A549 (cell line): ENCODE results near the gene SULT1C4. TPM values are rescaled to one million over a fixed set of nuclear protein-coding genes. Genes with fewer than 3 reads are reported as not detected.

Experiments
- ATAC-seq, 2 experiments: fragments of 200-7000 bp in 1 of 2; fragments of >200 bp in 1 of 2; cut with Nextera tagmentation in 1 of 2; cut with Tn5 transposase in 1 of 2; 3 replicates each; pipeline versions ENCODE4 v1.8.0 to v1.9.1; 2018 to 2020; ENCODE audit warnings: mild to moderate bottlenecking in 1 of 2, moderate library complexity in 1 of 2
- CTCF ChIA-PET: fragments of 300-600 bp; sonication (Branson Sonifier 250); formaldehyde crosslinking; extraction: SDS; loops from one replicate; lab custom pipeline; 2021; ENCODE audit warnings: antibody characterized with exemption, inconsistent platforms; lab: Yijun Ruan, JAX
- POLR2A ChIA-PET: fragments of 350-600 bp; formaldehyde crosslinking; extraction: SDS; loops from one replicate; lab custom pipeline; 2021; ENCODE audit warnings: antibody characterized with exemption, inconsistent platforms; lab: Yijun Ruan, JAX
- DNase-seq, 2 experiments: peaks; one replicate each; pipeline versions ENCODE4 v3.0.0 to v3.0.0-alpha.2; 2011 to 2016; ENCODE audit warnings: low read depth in 1 of 2, low spot score in 1 of 2
- FAIRE-seq: peaks from 2 replicates; lab custom pipeline; 2011; peaks lifted over from hg19 to GRCh38; lab: Jason Lieb, UNC
- H3K27ac ChIP-seq, 2 experiments: fragments of >200 bp; sonication (Bioruptor Twin); formaldehyde crosslinking; 3 replicates each; pipeline ENCODE4 v1.5.1; 2016 to 2017
- H3K4me1 ChIP-seq: fragments of >200 bp; sonication (Bioruptor Twin); formaldehyde crosslinking; 3 replicates; pipeline ENCODE4 v1.6.1; 2016
- H3K4me2 ChIP-seq: fragments of >200 bp; sonication (Bioruptor Twin); formaldehyde crosslinking; 3 replicates; pipeline ENCODE4 v1.6.1; 2016
- H3K4me3 ChIP-seq: fragments of >200 bp; sonication (Bioruptor Twin); formaldehyde crosslinking; 3 replicates; pipeline ENCODE4 v1.5.1; 2016
- H3K9me3 ChIP-seq: fragments of >200 bp; sonication (Bioruptor Twin); formaldehyde crosslinking; 3 replicates; pipeline ENCODE4 v1.6.1; 2016
- BHLHE40 ChIP-seq: IDR thresholded peaks from 2 replicates; pipeline ENCODE4 v1.6.1; 2012; ENCODE audit warnings: low read depth, low read length, inconsistent platforms
- CHD4 ChIP-seq: fragments of 200-600 bp; sonication (generic); IDR thresholded peaks from 2 replicates; pipeline ENCODE4 v1.6.1; 2016; ENCODE audit warnings: antibody characterized with exemption, mild to moderate bottlenecking, borderline replicate concordance
- EHF ChIP-seq: fragments of 250-450 bp; sonication (Bioruptor Pico); IDR thresholded peaks from 2 replicates; pipeline ENCODE4 v1.5.0; 2020; ENCODE audit warnings: mild to moderate bottlenecking
- EP300 ChIP-seq, 2 experiments: fragments of >200 bp; sonication (Bioruptor Twin); formaldehyde crosslinking; IDR thresholded peaks; 2 replicates in 1 of 2; 3 replicates in 1 of 2; pipeline ENCODE4 v1.6.1; 2016 to 2017
- ESRRA ChIP-seq: fragments of 150-350 bp; IDR thresholded peaks from 2 replicates; pipeline ENCODE4 v1.6.1; 2014; ENCODE audit warnings: mild to moderate bottlenecking, low read length, borderline replicate concordance
- FOSB ChIP-seq: fragments of 250-450 bp; sonication (Bioruptor Pico); IDR thresholded peaks from 2 replicates; pipeline ENCODE4 v1.5.0; 2020; ENCODE audit warnings: mild to moderate bottlenecking, moderate library complexity
- HOXA7 ChIP-seq: fragments of 250-450 bp; sonication (Bioruptor Pico); IDR thresholded peaks from 2 replicates; pipeline ENCODE4 v1.5.0; 2020; ENCODE audit warnings: mild to moderate bottlenecking, moderate library complexity
- HOXB13 ChIP-seq: fragments of 250-450 bp; sonication (Bioruptor Pico); IDR thresholded peaks from 2 replicates; pipeline ENCODE4 v1.5.0; 2020; ENCODE audit warnings: low read depth, mild to moderate bottlenecking, moderate library complexity
- HOXB5 ChIP-seq: fragments of 250-450 bp; sonication (Bioruptor Pico); IDR thresholded peaks from 2 replicates; pipeline ENCODE4 v1.5.0; 2020; ENCODE audit warnings: mild to moderate bottlenecking, moderate library complexity
- NFE2L2 ChIP-seq: fragments of 150-350 bp; conservative IDR thresholded peaks from 2 replicates; pipeline ENCODE4 v1.6.1; 2014; ENCODE audit warnings: low read length
- NPAS2 ChIP-seq: fragments of 250-450 bp; sonication (Bioruptor Pico); IDR thresholded peaks from 2 replicates; pipeline ENCODE4 v1.8.0; 2022; ENCODE audit warnings: mild to moderate bottlenecking, moderate library complexity, borderline replicate concordance
- RAD21 ChIP-seq, 2 experiments: fragments of >200 bp in 1 of 2; sonication (Bioruptor Twin) in 1 of 2; formaldehyde crosslinking in 1 of 2; IDR thresholded peaks in 1 of 2; conservative IDR thresholded peaks in 1 of 2; 2 replicates in 1 of 2; 3 replicates in 1 of 2; pipeline ENCODE4 v1.6.1; 2012 to 2018; ENCODE audit warnings: inconsistent platforms in 1 of 2
- RFX5 ChIP-seq: fragments of 450-650 bp; IDR thresholded peaks from 2 replicates; pipeline ENCODE4 v1.7.1; 2014; ENCODE audit warnings: antibody characterized with exemption, mild to moderate bottlenecking, moderate library complexity
- RNF2 ChIP-seq: fragments of 200-600 bp; sonication (generic); IDR thresholded peaks from 2 replicates; pipeline ENCODE4 v1.6.1; 2016; ENCODE audit warnings: low read depth, mild to moderate bottlenecking, antibody characterized with exemption, moderate library complexity, borderline replicate concordance
- SMC3 ChIP-seq: fragments of >200 bp; sonication (Bioruptor Twin); formaldehyde crosslinking; IDR thresholded peaks from 3 replicates; pipeline ENCODE4 v1.6.1; 2018; ENCODE audit warnings: inconsistent platforms
- TP53 ChIP-seq: fragments of 250-450 bp; sonication (Bioruptor Pico); IDR thresholded peaks from 2 replicates; pipeline ENCODE4 v1.5.0; 2021; ENCODE audit warnings: mild to moderate bottlenecking, moderate library complexity
- WGBS: methylation state at CpG from one replicate; pipeline ENCODE4 v1.1.6; 2017; ENCODE audit errors: missing lambda C conversion rate; 5-methylcytosine and 5-hydroxymethylcytosine counted together
- polyA plus RNA-seq, 4 experiments: library from polyadenylated mRNA; depleted of rRNA in 3 of 4; stranded (reverse); fragments of >200 nt; fragmentation: RNase III in 1 of 4; extraction: RNeasy Plus Mini Kit Qiagen cat#74134 plus additional on column Dnase treatment in 1 of 4; gene quantifications; 2 replicates in 3 of 4; 3 replicates in 1 of 4; pipeline ENCODE4 v1.2.3, GENCODE V29; 2011 to 2017
- TF ChIP-seq, protein P1 (sequence below): fragments of >200 bp; sonication (Bioruptor Twin); formaldehyde crosslinking; IDR thresholded peaks from 3 replicates; pipeline ENCODE4 v1.5.1; 2016
- TF ChIP-seq, protein P2 (sequence below): fragments of 250-450 bp; sonication (Bioruptor Pico); IDR thresholded peaks from 2 replicates; pipeline ENCODE4 v1.5.0; 2020; ENCODE audit warnings: low read depth, mild to moderate bottlenecking, moderate library complexity
- TF ChIP-seq, protein P3 (sequence below): fragments of >200 bp; sonication (Bioruptor Twin); formaldehyde crosslinking; IDR thresholded peaks from 2 replicates; pipeline ENCODE4 v1.6.1; 2016

The SULT1C4 gene
- polyA plus RNA-seq, 2 of the 4 experiments (the other 2 are of a cell fraction): 0.05 TPM; not detected in 1

DNA sequence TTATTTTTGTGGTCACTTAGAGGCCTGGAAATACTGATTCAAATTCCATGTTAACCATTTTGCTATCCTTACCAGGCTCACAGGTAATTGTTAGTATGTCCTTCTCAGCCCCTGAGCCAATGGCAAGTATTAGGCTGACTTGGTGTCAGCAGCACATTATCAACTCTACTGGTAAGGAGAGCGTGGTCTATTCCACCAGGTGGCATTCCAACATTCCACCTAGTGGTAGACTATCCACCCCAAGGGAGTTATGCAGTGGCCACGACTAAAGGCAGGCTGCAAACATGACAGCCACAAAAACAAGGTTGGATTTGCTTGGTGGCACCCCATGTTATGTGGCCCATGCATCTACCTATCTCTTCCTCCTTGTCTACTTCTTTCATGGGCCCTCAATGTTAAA is 39.5 kb downstream of the SULT1C4 start:
- ChIA-PET CTCF (interaction anchor here (0.7 to 1.0 kb wide), 2 partner anchors 33 to 167 kb away, joined by 3 read pairs; no protein-coding TSS in a partner anchor), POLR2A (no interaction called here)
- ATAC-seq: peak; percentile 56 to 83; a peak in 5 of 6 replicates
- no peak overlapping the region for H3K4me3 ChIP-seq
- peak in 1 of 2 experiments; percentile 33; a peak in 1 of 5 replicates for TF ChIP-seq RAD21 (conservative IDR thresholded peaks at IDR 0.05 in 1 of 2, IDR thresholded peaks at IDR 0.05 in 1 of 2)
- peak; percentile 32; the same call in 2 of the 3 replicates for TF ChIP-seq SMC3
- no peak for TF ChIP-seq ESRRA
- TF ChIP-seq, protein P1, sequence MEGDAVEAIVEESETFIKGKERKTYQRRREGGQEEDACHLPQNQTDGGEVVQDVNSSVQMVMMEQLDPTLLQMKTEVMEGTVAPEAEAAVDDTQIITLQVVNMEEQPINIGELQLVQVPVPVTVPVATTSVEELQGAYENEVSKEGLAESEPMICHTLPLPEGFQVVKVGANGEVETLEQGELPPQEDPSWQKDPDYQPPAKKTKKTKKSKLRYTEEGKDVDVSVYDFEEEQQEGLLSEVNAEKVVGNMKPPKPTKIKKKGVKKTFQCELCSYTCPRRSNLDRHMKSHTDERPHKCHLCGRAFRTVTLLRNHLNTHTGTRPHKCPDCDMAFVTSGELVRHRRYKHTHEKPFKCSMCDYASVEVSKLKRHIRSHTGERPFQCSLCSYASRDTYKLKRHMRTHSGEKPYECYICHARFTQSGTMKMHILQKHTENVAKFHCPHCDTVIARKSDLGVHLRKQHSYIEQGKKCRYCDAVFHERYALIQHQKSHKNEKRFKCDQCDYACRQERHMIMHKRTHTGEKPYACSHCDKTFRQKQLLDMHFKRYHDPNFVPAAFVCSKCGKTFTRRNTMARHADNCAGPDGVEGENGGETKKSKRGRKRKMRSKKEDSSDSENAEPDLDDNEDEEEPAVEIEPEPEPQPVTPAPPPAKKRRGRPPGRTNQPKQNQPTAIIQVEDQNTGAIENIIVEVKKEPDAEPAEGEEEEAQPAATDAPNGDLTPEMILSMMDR: peak; percentile 20; the same call in 1 of the 3 replicates
- peak in 1 of 2 experiments; percentile 54 for DNase-seq
- H3K4me2 ChIP-seq: no peak overlapping the region
- no peak overlapping the region for H3K27ac ChIP-seq
- peaks cover 33% of the 10 kb centered on the region for H3K4me1 ChIP-seq
- FAIRE-seq: no peak
- 68% methylated on average over 2 of the region's 2 CpGs for WGBS
- no peaks in the 10 kb centered on the region for H3K9me3 ChIP-seq

DNA sequence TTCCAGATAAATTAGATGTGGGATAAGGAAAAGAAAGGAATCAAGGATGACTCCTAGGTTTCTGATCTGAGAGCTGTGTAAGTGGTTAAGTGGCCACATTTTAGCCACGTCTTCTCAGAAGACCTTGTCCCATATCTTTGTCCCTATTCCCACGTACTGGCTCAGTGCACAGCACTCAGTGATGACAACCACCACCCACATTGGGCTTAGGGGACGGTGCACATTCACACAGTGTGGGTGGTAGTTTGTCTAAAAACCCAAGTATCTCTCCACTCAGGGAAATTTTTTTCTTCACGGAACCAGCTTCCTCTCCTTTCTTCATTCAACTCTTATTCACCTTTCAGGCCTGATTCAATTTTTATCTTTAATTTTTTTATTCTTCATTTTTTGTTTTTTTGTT is 40.7 kb downstream of the SULT1C4 start:
- DNase-seq (no peak), ATAC-seq (no peak), FAIRE-seq (no peak)
- Histone ChIP-seq H3K4me1 (peaks cover 29% of the 10 kb centered on the region), H3K9me3 (no peaks in the 10 kb centered on the region), H3K4me2 (no peak overlapping the region), H3K27ac (no peak overlapping the region), H3K4me3 (no peak overlapping the region)
- ChIA-PET CTCF (interaction anchor here (0.8 kb wide), 1 partner anchor 68 kb away, joined by 3 read pairs; no protein-coding TSS in a partner anchor), POLR2A (no interaction called here)
- 81% methylated on average over 4 of the region's 4 CpGs for WGBS
- TF ChIP-seq, protein P2, sequence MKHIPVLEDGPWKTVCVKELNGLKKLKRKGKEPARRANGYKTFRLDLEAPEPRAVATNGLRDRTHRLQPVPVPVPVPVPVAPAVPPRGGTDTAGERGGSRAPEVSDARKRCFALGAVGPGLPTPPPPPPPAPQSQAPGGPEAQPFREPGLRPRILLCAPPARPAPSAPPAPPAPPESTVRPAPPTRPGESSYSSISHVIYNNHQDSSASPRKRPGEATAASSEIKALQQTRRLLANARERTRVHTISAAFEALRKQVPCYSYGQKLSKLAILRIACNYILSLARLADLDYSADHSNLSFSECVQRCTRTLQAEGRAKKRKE (CRISPR knock-in tag): no peak
- TF ChIP-seq HOXB5: no peak
- TF ChIP-seq HOXA7 (CRISPR knock-in tag): no peak
- TF ChIP-seq RAD21 (conservative IDR thresholded peaks at IDR 0.05 in 1 of 2, IDR thresholded peaks at IDR 0.05 in 1 of 2): no peak
- TF ChIP-seq HOXB13 (CRISPR knock-in tag): no peak
- no peak for TF ChIP-seq NPAS2 (CRISPR knock-in tag)

DNA sequence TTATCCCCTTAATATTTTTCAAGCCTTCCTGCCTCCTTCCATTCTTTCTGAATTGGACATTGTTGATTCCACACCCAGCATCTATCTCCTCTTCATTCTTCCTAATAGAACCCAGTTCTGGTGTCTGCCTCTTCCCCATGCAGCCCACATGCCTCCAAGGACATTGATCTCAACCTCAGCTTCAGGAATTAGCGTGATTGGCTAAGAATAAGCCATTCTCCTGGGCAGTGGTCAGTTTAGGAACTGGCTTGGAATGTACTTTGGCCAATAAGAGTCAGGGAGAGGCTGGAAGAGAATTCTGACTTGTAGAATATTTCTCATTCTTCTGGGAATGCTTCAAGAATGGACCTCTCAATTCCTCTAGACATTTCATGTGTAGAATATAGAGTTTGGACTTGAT is 45.3 kb downstream of the SULT1C4 start:
- 53% methylated on average over 1 of the region's 1 CpG for WGBS
- Histone ChIP-seq H3K4me2 (no peak overlapping the region), H3K4me1 (peaks cover 8% of the 10 kb centered on the region; the same call in 2 of the 3 replicates), H3K27ac (no peak overlapping the region), H3K4me3 (no peak overlapping the region), H3K9me3 (no peaks in the 10 kb centered on the region)
- TF ChIP-seq RFX5: no peak
- no peak for TF ChIP-seq FOSB (CRISPR knock-in tag)
- no peak for TF ChIP-seq ESRRA
- TF ChIP-seq HOXB5: no peak
- no peak for TF ChIP-seq TP53 (CRISPR knock-in tag)
- no peak for TF ChIP-seq RNF2
- TF ChIP-seq EP300 (IDR thresholded peaks at IDR 0.05): no peak
- TF ChIP-seq CHD4: no peak
- no peak for TF ChIP-seq NFE2L2
- no peak for TF ChIP-seq BHLHE40
- TF ChIP-seq, protein P3, sequence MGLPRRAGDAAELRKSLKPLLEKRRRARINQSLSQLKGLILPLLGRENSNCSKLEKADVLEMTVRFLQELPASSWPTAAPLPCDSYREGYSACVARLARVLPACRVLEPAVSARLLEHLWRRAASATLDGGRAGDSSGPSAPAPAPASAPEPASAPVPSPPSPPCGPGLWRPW: no peak
- TF ChIP-seq EHF (CRISPR knock-in tag): no peak
- no peak for FAIRE-seq
- DNase-seq: no peak
- ATAC-seq: peak in 1 of 2 experiments; percentile 24; a peak in 1 of 6 replicates
- ChIA-PET CTCF (interaction anchor here (0.9 kb wide), 1 partner anchor 64 kb away, joined by 3 read pairs; no protein-coding TSS in a partner anchor), POLR2A (no interaction called here)
